KMS-11 (cell line): ENCODE results near the gene OTUD5.

ENCODE experiments used
- H2AFZ ChIP-seq: fragments of 200-600 bp; sonication (generic); 2 replicates; pipeline ENCODE4 v1.6.1; 2016; ENCODE audit warnings: antibody characterized with exemption, mixed run types, low read depth
- H3K27ac ChIP-seq: fragments of 200-600 bp; sonication (generic); 2 replicates; pipeline ENCODE4 v1.6.1; 2016; ENCODE audit warnings: mild to moderate bottlenecking, mixed run types
- H3K27me3 ChIP-seq: fragments of 200-600 bp; sonication (generic); 2 replicates; pipeline ENCODE4 v1.6.1; 2017; ENCODE audit warnings: mild to moderate bottlenecking, low read depth, mixed run types, moderate library complexity; ENCODE audit not compliant: insufficient read depth
- H3K36me3 ChIP-seq: fragments of 200-600 bp; sonication (generic); 2 replicates; pipeline ENCODE4 v1.6.1; 2017; ENCODE audit warnings: mild to moderate bottlenecking, mixed run types; ENCODE audit not compliant: insufficient read depth
- H3K4me1 ChIP-seq: fragments of 200-600 bp; sonication (generic); 2 replicates; pipeline ENCODE4 v1.6.1; 2016; ENCODE audit warnings: mild to moderate bottlenecking, low read depth, mixed run types; ENCODE audit not compliant: poor library complexity, severe bottlenecking
- H3K4me2 ChIP-seq: fragments of 200-600 bp; sonication (generic); 2 replicates; pipeline ENCODE4 v1.7.0; 2016; ENCODE audit warnings: mild to moderate bottlenecking, mixed run types
- H3K4me3 ChIP-seq: fragments of 200-600 bp; sonication (generic); IDR thresholded peaks from 2 replicates; pipeline ENCODE4 v1.6.1; 2017; ENCODE audit warnings: low read depth, low read length, mixed read lengths; ENCODE audit not compliant: insufficient read depth
- H3K79me2 ChIP-seq: fragments of 200-600 bp; sonication (generic); 2 replicates; pipeline ENCODE4 v1.6.1; 2016; ENCODE audit warnings: low read depth, mixed run types; ENCODE audit not compliant: insufficient read depth
- H3K9ac ChIP-seq: fragments of 200-600 bp; sonication (generic); 2 replicates; pipeline ENCODE4 v1.6.1; 2016; ENCODE audit warnings: mild to moderate bottlenecking, mixed run types
- H4K20me1 ChIP-seq: fragments of 200-600 bp; sonication (generic); 2 replicates; pipeline ENCODE4 v1.6.1; 2016; ENCODE audit warnings: mild to moderate bottlenecking, mixed run types; ENCODE audit not compliant: insufficient read depth
- TF ChIP-seq, protein P1 (sequence below): fragments of 200-600 bp; sonication (generic); conservative IDR thresholded peaks from 2 replicates; pipeline ENCODE4 v1.6.1; 2017; ENCODE audit warnings: low read depth, mild to moderate bottlenecking, antibody characterized with exemption, low read length, moderate library complexity, mixed read lengths

Gene OTUD5

DNA sequence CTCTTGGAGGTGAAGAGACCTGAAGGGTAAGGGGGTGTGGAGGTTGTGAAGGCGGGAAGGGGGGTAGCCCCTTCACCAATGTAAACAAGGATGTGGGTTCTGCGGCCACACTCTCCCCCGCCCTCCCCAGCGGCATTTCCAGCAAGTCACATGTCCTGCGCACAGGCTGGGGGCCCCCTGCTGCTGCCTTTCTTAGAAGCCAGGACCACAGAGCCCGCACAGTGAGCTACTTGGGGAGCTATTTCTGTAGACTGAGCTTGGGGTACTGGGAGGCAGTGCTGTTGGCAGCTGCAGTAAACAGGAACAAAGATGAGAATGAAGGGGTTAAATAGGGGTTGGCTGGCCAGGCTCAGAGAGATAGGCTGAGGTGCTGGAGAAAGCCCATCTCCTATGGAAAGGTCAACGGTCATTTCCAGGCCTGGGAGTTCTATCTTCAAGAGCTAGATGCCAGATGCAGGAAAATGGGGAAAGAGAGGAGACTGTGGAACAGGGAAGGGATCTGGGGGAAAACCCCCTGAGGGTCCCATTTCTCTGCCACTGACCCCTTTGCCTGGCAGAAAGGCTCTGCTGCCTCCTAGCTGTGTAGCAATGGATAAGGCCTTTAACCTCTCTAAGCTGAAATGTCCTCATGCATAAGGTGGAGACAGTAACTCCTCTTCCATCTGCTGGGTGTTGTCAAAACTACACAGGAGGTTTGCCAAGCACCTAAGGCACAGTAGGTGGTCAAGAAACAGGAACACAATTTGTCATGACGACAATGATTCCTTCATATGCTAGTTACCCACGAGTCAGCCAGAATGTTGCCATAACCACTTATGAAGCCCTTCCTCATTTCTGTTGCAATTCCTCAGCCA, 20.1 kb downstream of the OTUD5 start:
- Histone ChIP-seq H3K4me1 (peaks cover 90% of the 10 kb centered on the region), H3K9ac (peak overlapping the region; percentile 70), H4K20me1 (no peaks in the 10 kb centered on the region), H3K79me2 (peaks cover 12% of the 10 kb centered on the region; the same call in 1 of the 2 replicates), H3K36me3 (no peaks in the 10 kb centered on the region), H3K27ac (peak overlapping the region; percentile 98), H3K4me2 (peak overlapping the region; percentile 100), H3K4me3 (no peak overlapping the region), H2AFZ (no peak overlapping the region), H3K27me3 (no peaks in the 10 kb centered on the region)
- TF ChIP-seq, protein P1, sequence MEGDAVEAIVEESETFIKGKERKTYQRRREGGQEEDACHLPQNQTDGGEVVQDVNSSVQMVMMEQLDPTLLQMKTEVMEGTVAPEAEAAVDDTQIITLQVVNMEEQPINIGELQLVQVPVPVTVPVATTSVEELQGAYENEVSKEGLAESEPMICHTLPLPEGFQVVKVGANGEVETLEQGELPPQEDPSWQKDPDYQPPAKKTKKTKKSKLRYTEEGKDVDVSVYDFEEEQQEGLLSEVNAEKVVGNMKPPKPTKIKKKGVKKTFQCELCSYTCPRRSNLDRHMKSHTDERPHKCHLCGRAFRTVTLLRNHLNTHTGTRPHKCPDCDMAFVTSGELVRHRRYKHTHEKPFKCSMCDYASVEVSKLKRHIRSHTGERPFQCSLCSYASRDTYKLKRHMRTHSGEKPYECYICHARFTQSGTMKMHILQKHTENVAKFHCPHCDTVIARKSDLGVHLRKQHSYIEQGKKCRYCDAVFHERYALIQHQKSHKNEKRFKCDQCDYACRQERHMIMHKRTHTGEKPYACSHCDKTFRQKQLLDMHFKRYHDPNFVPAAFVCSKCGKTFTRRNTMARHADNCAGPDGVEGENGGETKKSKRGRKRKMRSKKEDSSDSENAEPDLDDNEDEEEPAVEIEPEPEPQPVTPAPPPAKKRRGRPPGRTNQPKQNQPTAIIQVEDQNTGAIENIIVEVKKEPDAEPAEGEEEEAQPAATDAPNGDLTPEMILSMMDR: peak; percentile 63

DNA sequence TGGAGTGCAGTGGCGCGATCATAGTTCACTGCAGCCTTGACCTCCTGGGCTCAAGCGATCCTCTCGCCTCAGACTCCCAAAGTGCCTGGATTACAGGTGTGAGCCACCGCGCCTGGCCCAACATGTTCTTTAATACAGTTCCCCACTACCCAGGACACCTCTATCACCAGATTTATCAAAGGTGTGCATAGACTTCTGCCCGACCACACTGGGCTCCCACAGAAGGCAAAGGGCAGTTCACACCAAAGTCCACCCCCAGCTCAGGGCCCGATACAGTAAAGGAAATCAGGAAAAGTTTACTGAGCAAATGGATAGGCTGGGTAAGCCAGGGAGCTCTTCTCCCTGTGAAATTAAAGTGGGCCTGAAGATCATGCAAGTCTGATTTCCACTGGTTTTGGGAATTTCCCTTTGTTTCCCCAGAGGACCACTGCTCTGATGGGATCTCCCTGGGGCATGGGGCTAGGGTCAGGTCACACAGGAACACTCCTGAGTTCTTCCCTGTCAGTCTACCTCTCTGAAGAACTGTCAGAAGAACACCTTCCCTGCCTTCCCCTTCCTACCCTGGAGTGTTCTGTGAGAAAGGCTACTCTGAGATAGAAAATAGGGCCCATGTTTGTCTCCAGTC, 20.9 kb downstream of the OTUD5 start:
- TF ChIP-seq, protein P1: no peak
- no peak overlapping the region for H3K4me3 ChIP-seq
- peak overlapping the region; percentile 98 for H3K27ac ChIP-seq
- no peak overlapping the region for H2AFZ ChIP-seq
- H3K27me3 ChIP-seq: no peaks in the 10 kb centered on the region
- H3K36me3 ChIP-seq: no peaks in the 10 kb centered on the region
- no peaks in the 10 kb centered on the region for H4K20me1 ChIP-seq
- H3K9ac ChIP-seq: no peak overlapping the region; the same call in 1 of the 2 replicates
- peaks cover 84% of the 10 kb centered on the region for H3K4me1 ChIP-seq
- peaks cover 8% of the 10 kb centered on the region; the same call in 1 of the 2 replicates for H3K79me2 ChIP-seq
- peak overlapping the region; percentile 100 for H3K4me2 ChIP-seq

DNA sequence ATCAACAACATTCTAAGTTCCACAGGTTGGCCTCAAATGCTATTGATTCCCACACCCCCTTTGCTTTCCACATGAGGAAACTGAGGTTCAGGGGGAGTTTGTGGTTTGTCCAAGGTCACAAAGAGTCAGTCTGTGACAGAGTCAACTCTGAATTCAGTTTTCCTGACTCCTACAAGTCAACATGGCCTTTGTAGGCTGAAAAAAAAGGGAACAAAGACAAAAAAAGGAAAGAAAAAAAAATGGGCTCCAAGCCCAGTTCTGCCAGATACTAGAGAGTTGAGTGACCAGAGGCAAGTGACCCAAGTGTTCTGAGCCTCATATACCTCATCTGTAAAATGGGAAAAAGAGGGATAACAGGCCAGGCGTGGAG, 22.1 kb downstream of the OTUD5 start:
- H2AFZ ChIP-seq: no peak overlapping the region
- no peak overlapping the region for H3K4me3 ChIP-seq
- no peaks in the 10 kb centered on the region for H3K36me3 ChIP-seq
- peak overlapping the region; percentile 18; the same call in 1 of the 2 replicates for H3K27ac ChIP-seq
- TF ChIP-seq, protein P1: no peak
- no peaks in the 10 kb centered on the region for H3K27me3 ChIP-seq
- H3K79me2 ChIP-seq: no peaks in the 10 kb centered on the region; the same call in 1 of the 2 replicates
- peak overlapping the region; percentile 18; the same call in 1 of the 2 replicates for H3K4me2 ChIP-seq
- peaks cover 77% of the 10 kb centered on the region for H3K4me1 ChIP-seq
- H3K9ac ChIP-seq: no peak overlapping the region
- H4K20me1 ChIP-seq: no peaks in the 10 kb centered on the region

DNA sequence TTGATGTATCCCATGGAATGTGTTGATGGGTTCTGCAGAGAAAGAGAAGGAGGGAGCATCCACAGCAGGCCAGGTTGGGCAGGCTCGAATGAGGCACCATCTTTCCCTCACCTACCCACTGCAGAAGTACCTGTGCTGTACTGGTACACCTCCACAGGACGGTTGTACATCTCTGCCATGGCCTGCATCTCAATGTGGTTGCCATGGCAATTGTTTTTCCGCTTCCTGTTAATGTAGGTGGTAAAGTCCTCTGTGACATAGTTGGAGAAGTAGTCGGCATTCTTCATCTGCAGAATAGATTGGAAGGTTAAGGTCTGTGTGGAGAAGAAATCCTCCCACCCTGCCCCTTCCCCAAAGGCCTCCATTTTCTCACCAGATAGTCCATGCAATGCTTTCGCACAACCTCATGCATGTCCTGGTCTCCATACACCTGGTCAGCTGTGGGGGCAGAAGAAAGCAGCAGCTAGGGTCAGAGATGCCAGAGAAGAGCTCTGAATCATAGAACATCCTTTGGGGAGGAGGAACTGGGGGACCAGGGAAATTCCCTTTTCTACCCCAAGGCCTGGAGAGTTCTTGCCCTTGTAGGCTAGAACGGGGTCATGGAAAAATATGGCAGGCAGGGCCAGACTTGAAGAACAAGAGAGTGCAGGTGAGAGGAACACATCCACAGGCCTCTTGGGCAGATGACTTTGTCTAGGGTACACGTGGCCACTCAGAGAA, 22.7 kb downstream of the OTUD5 start:
- Histone ChIP-seq H3K27ac (peak overlapping the region; percentile 18; the same call in 1 of the 2 replicates), H3K79me2 (no peaks in the 10 kb centered on the region; the same call in 1 of the 2 replicates), H3K4me2 (peak overlapping the region; percentile 18; the same call in 1 of the 2 replicates), H3K27me3 (no peaks in the 10 kb centered on the region), H3K4me1 (peaks cover 72% of the 10 kb centered on the region), H4K20me1 (no peaks in the 10 kb centered on the region), H3K4me3 (no peak overlapping the region), H2AFZ (no peak overlapping the region), H3K9ac (no peak overlapping the region), H3K36me3 (no peaks in the 10 kb centered on the region)
- TF ChIP-seq, protein P1: no peak
